ENCODE measurements around the gene PPP2R2C. TPM values are rescaled to one million over a fixed set of nuclear protein-coding genes. Genes with fewer than 3 reads are reported as not detected.
A peak's percentile ranks its signal among the peaks of the same experiment; 100 is the strongest.

PPP2R2C gene
- total and polyA plus RNA-seq, 5 donors from 2014 or later: not detected

DNA sequence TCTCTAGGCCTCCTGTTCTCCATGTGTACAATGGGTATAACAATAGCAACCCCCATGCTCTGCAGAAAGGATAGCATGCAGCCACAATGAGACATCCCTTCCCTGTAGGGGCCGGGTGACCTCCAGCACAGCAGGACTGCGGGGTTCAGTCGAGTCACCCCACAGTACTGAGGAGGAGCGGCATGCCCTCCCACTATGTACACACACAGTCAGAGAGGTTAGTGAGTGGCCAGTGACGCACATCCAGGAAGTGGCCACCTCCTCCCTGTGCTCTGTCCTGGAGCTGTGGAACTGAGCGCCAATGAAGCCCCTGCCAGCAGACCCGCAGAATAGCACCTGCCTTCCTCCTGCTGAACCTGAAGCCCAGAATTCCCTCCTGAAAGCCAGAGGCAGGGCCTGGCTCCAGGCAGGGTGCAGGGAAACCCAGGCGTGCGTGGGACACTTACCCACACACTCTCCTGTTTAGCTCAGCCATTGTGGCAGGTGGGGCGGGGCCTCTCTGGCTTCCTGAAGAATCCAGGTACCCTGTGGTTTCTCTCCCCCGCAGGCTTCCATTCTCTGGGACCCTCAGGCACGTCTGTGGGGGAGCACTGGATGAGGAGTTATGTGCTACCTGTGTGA lies 152.8 kb downstream of the PPP2R2C start:
- H3K4me1 Mint-ChIP-seq: peaks cover 0 to 3% (median 2%) of the 10 kb centered on the region in 4 donors
- H3K9me3 Mint-ChIP-seq: peaks cover 0 to under 1% (median 0%) of the 10 kb centered on the region in 7 donors
- DNase-seq: no peak
- no peaks in the 10 kb centered on the region for H3K36me3 Mint-ChIP-seq
- Histone ChIP-seq H3K4me3 (ENCODE audit: low read depth, low read length) (no peak overlapping the region), H3K9me3 (ENCODE audit: control insufficient read depth in 2 of 2, low read length in 2 of 2) (no peaks in the 10 kb centered on the region), H3K4me1 (ENCODE audit: control insufficient read depth, insufficient read depth, low read length, poor library complexity, severe bottlenecking) (no peaks in the 10 kb centered on the region), H3K27ac (ENCODE audit: insufficient read depth, low read length, poor library complexity, severe bottlenecking) (no peak overlapping the region), H3K36me3 (ENCODE audit: control insufficient read depth, insufficient read depth, low read length) (no peaks in the 10 kb centered on the region), H3K27me3 (ENCODE audit: control insufficient read depth, insufficient read depth, low read length) (peaks cover 2% of the 10 kb centered on the region)
- peaks cover 43% of the 10 kb centered on the region for H3K27me3 Mint-ChIP-seq
- no peak for ATAC-seq (ENCODE audit: low read depth in 2 of 2)
- no peak overlapping the region for H3K27ac Mint-ChIP-seq
- H3K4me3 Mint-ChIP-seq: no peak overlapping the region

GRCh38 chr4:6318206-6318605 lies 154.2 kb downstream of the PPP2R2C start:
- ATAC-seq (ENCODE audit: low read depth in 2 of 2) (no peak), DNase-seq (no peak)
- no peaks in the 10 kb centered on the region for H3K9me3 Mint-ChIP-seq
- Histone ChIP-seq H3K4me1 (ENCODE audit: control insufficient read depth, insufficient read depth, low read length, poor library complexity, severe bottlenecking) (no peaks in the 10 kb centered on the region), H3K36me3 (ENCODE audit: control insufficient read depth, insufficient read depth, low read length) (no peaks in the 10 kb centered on the region), H3K27ac (ENCODE audit: insufficient read depth, low read length, poor library complexity, severe bottlenecking) (no peak overlapping the region), H3K9me3 (ENCODE audit: control insufficient read depth in 2 of 2, low read length in 2 of 2) (no peaks in the 10 kb centered on the region), H3K4me3 (ENCODE audit: low read depth, low read length) (no peak overlapping the region), H3K27me3 (ENCODE audit: control insufficient read depth, insufficient read depth, low read length) (peaks cover 2% of the 10 kb centered on the region)
- H3K4me3 Mint-ChIP-seq: no peak overlapping the region
- no peaks in the 10 kb centered on the region for H3K36me3 Mint-ChIP-seq
- H3K4me1 Mint-ChIP-seq: peaks cover 0 to 2% (median 0%) of the 10 kb centered on the region in 4 donors
- peaks cover 39% of the 10 kb centered on the region for H3K27me3 Mint-ChIP-seq
- no peak overlapping the region for H3K27ac Mint-ChIP-seq

GRCh38 chr4:6316461-6317003 lies 155.9 kb downstream of the PPP2R2C start:
- Mint-ChIP-seq H3K27me3 (peaks cover 37% of the 10 kb centered on the region), H3K36me3 (no peaks in the 10 kb centered on the region), H3K27ac (no peak overlapping the region), H3K4me3 (no peak overlapping the region), H3K9me3 (peaks cover 0 to 2% (median 0%) of the 10 kb centered on the region in 7 donors), H3K4me1 (no peaks in the 10 kb centered on the region)
- Histone ChIP-seq H3K9me3 (ENCODE audit: control insufficient read depth in 2 of 2, low read length in 2 of 2) (no peaks in the 10 kb centered on the region), H3K4me3 (ENCODE audit: low read depth, low read length) (no peak overlapping the region), H3K4me1 (ENCODE audit: control insufficient read depth, insufficient read depth, low read length, poor library complexity, severe bottlenecking) (no peaks in the 10 kb centered on the region), H3K36me3 (ENCODE audit: control insufficient read depth, insufficient read depth, low read length) (no peaks in the 10 kb centered on the region), H3K27me3 (ENCODE audit: control insufficient read depth, insufficient read depth, low read length) (no peaks in the 10 kb centered on the region), H3K27ac (ENCODE audit: insufficient read depth, low read length, poor library complexity, severe bottlenecking) (no peak overlapping the region)
- no peak for ATAC-seq (ENCODE audit: low read depth in 2 of 2)
- no peak for DNase-seq

DNA sequence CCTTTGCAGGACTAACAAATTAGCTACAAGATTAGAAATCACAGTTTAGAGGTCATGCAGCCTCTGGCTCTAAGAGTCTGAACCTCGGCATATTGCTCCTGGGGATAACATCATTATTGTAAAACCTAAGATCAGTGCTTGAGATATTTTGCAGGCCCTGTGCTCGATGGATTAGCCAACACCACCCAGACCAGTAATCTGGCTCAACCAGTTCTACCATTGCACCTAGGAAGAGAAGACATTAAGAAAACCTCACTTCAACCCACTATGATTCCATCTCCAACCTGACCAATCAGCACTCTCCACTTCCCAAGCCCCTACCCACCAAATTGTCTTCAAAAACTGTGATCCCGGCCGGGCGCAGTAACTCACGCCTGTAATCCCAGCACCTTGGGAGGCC lies 159.2 kb downstream of the PPP2R2C start:
- peaks cover 0 to 12% (median 6%) of the 10 kb centered on the region in 4 donors for H3K4me1 Mint-ChIP-seq
- H3K36me3 Mint-ChIP-seq: no peaks in the 10 kb centered on the region
- ATAC-seq (ENCODE audit: low read depth in 2 of 2) (no peak), DNase-seq (no peak)
- H3K27me3 Mint-ChIP-seq: peaks cover 57% of the 10 kb centered on the region
- H3K27me3 ChIP-seq (ENCODE audit: control insufficient read depth, insufficient read depth, low read length): no peaks in the 10 kb centered on the region
- H3K9me3 ChIP-seq (ENCODE audit: control insufficient read depth in 2 of 2, low read length in 2 of 2): no peaks in the 10 kb centered on the region
- H3K4me3 ChIP-seq (ENCODE audit: low read depth, low read length): no peak overlapping the region
- H3K4me3 Mint-ChIP-seq: no peak overlapping the region
- no peaks in the 10 kb centered on the region for H3K36me3 ChIP-seq (ENCODE audit: control insufficient read depth, insufficient read depth, low read length)
- H3K27ac Mint-ChIP-seq: no peak overlapping the region
- no peaks in the 10 kb centered on the region for H3K4me1 ChIP-seq (ENCODE audit: control insufficient read depth, insufficient read depth, low read length, poor library complexity, severe bottlenecking)
- no peak overlapping the region for H3K27ac ChIP-seq (ENCODE audit: insufficient read depth, low read length, poor library complexity, severe bottlenecking)
- peaks cover 0 to 3% (median 0%) of the 10 kb centered on the region in 7 donors for H3K9me3 Mint-ChIP-seq

GRCh38 chr4:6309777-6310176 lies 162.6 kb downstream of the PPP2R2C start:
- ATAC-seq (ENCODE audit: low read depth in 2 of 2): no peak
- Histone ChIP-seq H3K36me3 (ENCODE audit: control insufficient read depth, insufficient read depth, low read length) (no peaks in the 10 kb centered on the region), H3K27ac (ENCODE audit: insufficient read depth, low read length, poor library complexity, severe bottlenecking) (no peak overlapping the region), H3K4me3 (ENCODE audit: low read depth, low read length) (no peak overlapping the region), H3K9me3 (ENCODE audit: control insufficient read depth in 2 of 2, low read length in 2 of 2) (no peaks in the 10 kb centered on the region), H3K4me1 (ENCODE audit: control insufficient read depth, insufficient read depth, low read length, poor library complexity, severe bottlenecking) (no peaks in the 10 kb centered on the region), H3K27me3 (ENCODE audit: control insufficient read depth, insufficient read depth, low read length) (peaks cover 5% of the 10 kb centered on the region)
- Mint-ChIP-seq H3K27ac (no peak overlapping the region), H3K4me1 (peaks cover 0 to 14% (median 6%) of the 10 kb centered on the region in 4 donors), H3K27me3 (peaks cover 64% of the 10 kb centered on the region), H3K4me3 (peak overlapping the region in 3 of 4 donors; percentile 19 to 73 (median 58)), H3K9me3 (peaks cover 0 to 3% (median 0%) of the 10 kb centered on the region in 7 donors), H3K36me3 (no peaks in the 10 kb centered on the region)
- DNase-seq: no peak

- H3K36me3 Mint-ChIP-seq: no peaks in the 10 kb centered on the region
- peaks cover 0 to 3% (median 0%) of the 10 kb centered on the region in 7 donors for H3K9me3 Mint-ChIP-seq
- Histone ChIP-seq H3K4me1 (ENCODE audit: control insufficient read depth, insufficient read depth, low read length, poor library complexity, severe bottlenecking) (no peaks in the 10 kb centered on the region), H3K4me3 (ENCODE audit: low read depth, low read length) (no peak overlapping the region), H3K36me3 (ENCODE audit: control insufficient read depth, insufficient read depth, low read length) (no peaks in the 10 kb centered on the region), H3K27ac (ENCODE audit: insufficient read depth, low read length, poor library complexity, severe bottlenecking) (no peak overlapping the region), H3K9me3 (ENCODE audit: control insufficient read depth in 2 of 2, low read length in 2 of 2) (no peaks in the 10 kb centered on the region), H3K27me3 (ENCODE audit: control insufficient read depth, insufficient read depth, low read length) (peaks cover 5% of the 10 kb centered on the region)
- DNase-seq (peak in 1 of 3 donors; percentile 9), ATAC-seq (ENCODE audit: low read depth in 2 of 2) (no peak)
- peak overlapping the region in 3 of 4 donors; percentile 59 to 73 (median 73) for H3K4me3 Mint-ChIP-seq
- H3K4me1 Mint-ChIP-seq: peaks cover 0 to 14% (median 6%) of the 10 kb centered on the region in 4 donors
- H3K27ac Mint-ChIP-seq: no peak overlapping the region
- peaks cover 63% of the 10 kb centered on the region for H3K27me3 Mint-ChIP-seq
Measured at GRCh38 chr4:6308899-6309643, 163.3 kb downstream of the PPP2R2C start.

GRCh38 chr4:6307891-6308290 lies 164.5 kb downstream of the PPP2R2C start:
- H3K9me3 ChIP-seq (ENCODE audit: control insufficient read depth in 2 of 2, low read length in 2 of 2): no peaks in the 10 kb centered on the region
- Mint-ChIP-seq H3K4me1 (peaks cover 0 to 14% (median 6%) of the 10 kb centered on the region in 4 donors), H3K9me3 (peaks cover 0 to 3% (median 0%) of the 10 kb centered on the region in 7 donors), H3K36me3 (peaks cover under 1% of the 10 kb centered on the region), H3K27me3 (peaks cover 54% of the 10 kb centered on the region), H3K4me3 (no peak overlapping the region), H3K27ac (peak overlapping the region in 1 of 3 donors; percentile 12)
- H3K4me1 ChIP-seq (ENCODE audit: control insufficient read depth, insufficient read depth, low read length, poor library complexity, severe bottlenecking): no peaks in the 10 kb centered on the region
- H3K4me3 ChIP-seq (ENCODE audit: low read depth, low read length): no peak overlapping the region
- peaks cover 5% of the 10 kb centered on the region for H3K27me3 ChIP-seq (ENCODE audit: control insufficient read depth, insufficient read depth, low read length)
- DNase-seq: no peak
- no peak for ATAC-seq (ENCODE audit: low read depth in 2 of 2)
- H3K36me3 ChIP-seq (ENCODE audit: control insufficient read depth, insufficient read depth, low read length): no peaks in the 10 kb centered on the region
- no peak overlapping the region for H3K27ac ChIP-seq (ENCODE audit: insufficient read depth, low read length, poor library complexity, severe bottlenecking)
